Endodermal cell (in vitro differentiated cells): ENCODE measurements around the gene GAB2. TPM values are rescaled to one million over a fixed set of nuclear protein-coding genes. Genes with fewer than 3 reads are reported as not detected.

Source experiments
- DNase-seq: peaks from one replicate; pipeline ENCODE4 v3.0.0-alpha.2; 2017
- H3K27ac ChIP-seq: 2 replicates; pipeline ENCODE4 v1.5.1; 2013; ENCODE audit warnings: mild to moderate bottlenecking, low read depth, low read length, moderate library complexity
- H3K27me3 ChIP-seq: 2 replicates; pipeline ENCODE4 v1.6.1; 2013; ENCODE audit warnings: mild to moderate bottlenecking, low read length, moderate library complexity; ENCODE audit not compliant: insufficient read depth, control insufficient read depth, poor library complexity, severe bottlenecking
- H3K36me3 ChIP-seq: 2 replicates; pipeline ENCODE4 v1.7.0; 2013; ENCODE audit warnings: mild to moderate bottlenecking, low read length, moderate library complexity; ENCODE audit not compliant: control insufficient read depth, insufficient read depth
- H3K4me1 ChIP-seq: one replicate; pipeline ENCODE4 v1.7.0; 2013; ENCODE audit warnings: low read length; ENCODE audit not compliant: control insufficient read depth, insufficient read depth
- H3K4me3 ChIP-seq: 2 replicates; pipeline ENCODE4 v1.5.1; 2013; ENCODE audit warnings: mild to moderate bottlenecking, low read length, moderate library complexity
- H3K9ac ChIP-seq: 2 replicates; pipeline ENCODE4 v1.6.1; 2013; ENCODE audit warnings: mild to moderate bottlenecking, low read length, moderate library complexity; ENCODE audit not compliant: poor library complexity, severe bottlenecking; ENCODE audit errors: extremely low read depth
- H3K9me3 ChIP-seq: 2 replicates; pipeline ENCODE4 v1.6.1; 2013; ENCODE audit warnings: mild to moderate bottlenecking, low read length, moderate library complexity; ENCODE audit not compliant: control insufficient read depth
- H3K27ac Mint-ChIP-seq: 2 replicates; pipeline ENCODE4 v1.8.0; 2020; ENCODE audit warnings: mixed read lengths
- H3K27me3 Mint-ChIP-seq: 2 replicates; pipeline ENCODE4 v1.8.0; 2021; ENCODE audit warnings: mild to moderate bottlenecking, mixed read lengths; ENCODE audit not compliant: insufficient read depth
- H3K36me3 Mint-ChIP-seq: 2 replicates; pipeline ENCODE4 v1.8.0; 2020; ENCODE audit warnings: low read depth, mixed read lengths
- H3K4me1 Mint-ChIP-seq: 2 replicates; pipeline ENCODE4 v1.8.0; 2020; ENCODE audit warnings: mixed read lengths
- H3K4me3 Mint-ChIP-seq: 2 replicates; pipeline ENCODE4 v1.8.0; 2020; ENCODE audit warnings: mild to moderate bottlenecking, moderate library complexity, mixed read lengths
- H3K9me3 Mint-ChIP-seq: 2 replicates; pipeline ENCODE4 v1.8.0; 2020; ENCODE audit warnings: mild to moderate bottlenecking, mixed read lengths
- WGBS, 2 experiments: methylation state at CpG; one replicate each; pipeline versions ENCODE4 v1.1.5 to v1.1.7; 2013; ENCODE audit warnings: missing lambda C conversion rate in 2 of 2, mixed read lengths in 1 of 2; ENCODE audit not compliant: insufficient coverage in 1 of 2, insufficient read length in 1 of 2; 5-methylcytosine and 5-hydroxymethylcytosine counted together
- total RNA-seq, 2 donors: library from RNA; stranded (reverse); fragmentation: NEBNext Ultra II Directional in 1 of 2; extraction: Animal tissue kit (Norgen Biotek cat#: 25700) in 1 of 2; gene quantifications; 2 replicates in 1 of 2; 3 replicates in 1 of 2; pipeline ENCODE4 v1.2.1, GENCODE V29; 2021
- TF ChIP-seq, protein P1 (sequence below): fragments of 200-600 bp; sonication (generic); conservative IDR thresholded peaks from 2 replicates; pipeline ENCODE4 v1.5.0; 2021; ENCODE audit warnings: antibody characterized with exemption, mild to moderate bottlenecking

Gene GAB2
- total RNA-seq, 2 donors from 2014 or later: 26.9 to 62.8 TPM

DNA sequence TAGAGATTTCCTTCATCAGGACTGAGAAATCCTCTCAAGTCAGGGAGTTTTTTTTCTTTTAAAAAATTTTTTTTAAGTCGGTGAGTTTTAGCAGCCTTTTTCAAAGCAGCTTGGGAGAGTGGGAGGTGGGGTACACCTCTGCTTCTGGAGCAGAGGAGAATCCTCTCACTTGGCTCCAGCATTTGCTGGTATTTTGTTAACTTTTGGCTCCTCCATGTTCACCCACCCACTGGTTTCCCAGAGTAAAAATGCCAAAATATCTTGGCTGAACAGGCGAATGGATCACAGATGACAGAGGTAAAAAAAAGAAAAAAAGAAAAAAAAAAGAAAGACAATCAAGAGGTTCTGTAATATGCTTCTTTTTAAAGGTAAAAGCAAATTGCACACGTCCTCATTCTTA lies 68.0 kb downstream of the GAB2 start:
- H3K4me1 Mint-ChIP-seq: peaks cover 30% of the 10 kb centered on the region
- no peak overlapping the region for H3K27ac ChIP-seq

DNA sequence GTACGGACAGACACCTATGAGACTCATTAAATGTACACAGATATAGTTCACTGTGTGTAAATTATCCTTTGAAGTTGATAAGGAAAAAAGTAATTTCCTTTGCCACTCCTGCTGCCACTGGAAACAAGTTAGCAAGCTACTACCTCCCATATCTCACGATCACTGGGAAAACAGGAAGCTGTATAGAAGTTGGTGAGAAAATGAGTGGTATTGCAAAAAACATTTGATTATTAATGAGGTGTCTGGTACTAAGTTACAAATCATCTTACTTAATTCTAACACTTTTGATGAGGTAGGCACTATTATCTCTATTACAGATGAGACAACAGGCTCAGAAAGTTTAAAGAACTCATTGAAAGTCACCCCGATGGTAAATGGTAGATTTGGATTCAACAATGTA lies 68.5 kb downstream of the GAB2 start:
- 98 to 100% methylated on average over 1 to 3 of the region's 3 CpGs for WGBS, 2 experiments
- no peak for DNase-seq
- no peaks in the 10 kb centered on the region for H3K36me3 Mint-ChIP-seq
- H3K9ac ChIP-seq: no peak overlapping the region
- peaks cover 28% of the 10 kb centered on the region for H3K4me1 ChIP-seq
- TF ChIP-seq, protein P1, sequence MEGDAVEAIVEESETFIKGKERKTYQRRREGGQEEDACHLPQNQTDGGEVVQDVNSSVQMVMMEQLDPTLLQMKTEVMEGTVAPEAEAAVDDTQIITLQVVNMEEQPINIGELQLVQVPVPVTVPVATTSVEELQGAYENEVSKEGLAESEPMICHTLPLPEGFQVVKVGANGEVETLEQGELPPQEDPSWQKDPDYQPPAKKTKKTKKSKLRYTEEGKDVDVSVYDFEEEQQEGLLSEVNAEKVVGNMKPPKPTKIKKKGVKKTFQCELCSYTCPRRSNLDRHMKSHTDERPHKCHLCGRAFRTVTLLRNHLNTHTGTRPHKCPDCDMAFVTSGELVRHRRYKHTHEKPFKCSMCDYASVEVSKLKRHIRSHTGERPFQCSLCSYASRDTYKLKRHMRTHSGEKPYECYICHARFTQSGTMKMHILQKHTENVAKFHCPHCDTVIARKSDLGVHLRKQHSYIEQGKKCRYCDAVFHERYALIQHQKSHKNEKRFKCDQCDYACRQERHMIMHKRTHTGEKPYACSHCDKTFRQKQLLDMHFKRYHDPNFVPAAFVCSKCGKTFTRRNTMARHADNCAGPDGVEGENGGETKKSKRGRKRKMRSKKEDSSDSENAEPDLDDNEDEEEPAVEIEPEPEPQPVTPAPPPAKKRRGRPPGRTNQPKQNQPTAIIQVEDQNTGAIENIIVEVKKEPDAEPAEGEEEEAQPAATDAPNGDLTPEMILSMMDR: no peak
- H3K4me3 Mint-ChIP-seq: no peak overlapping the region
- H3K27me3 ChIP-seq: no peaks in the 10 kb centered on the region
- H3K27me3 Mint-ChIP-seq: no peaks in the 10 kb centered on the region
- no peaks in the 10 kb centered on the region for H3K36me3 ChIP-seq
- no peaks in the 10 kb centered on the region for H3K9me3 Mint-ChIP-seq
- H3K27ac Mint-ChIP-seq: no peak overlapping the region
- H3K4me3 ChIP-seq: no peak overlapping the region
- H3K9me3 ChIP-seq: no peaks in the 10 kb centered on the region
- peaks cover 29% of the 10 kb centered on the region for H3K4me1 Mint-ChIP-seq
- no peak overlapping the region for H3K27ac ChIP-seq

More for the DNA sequence above, 68.0 kb downstream of the GAB2 start:
- Histone ChIP-seq H3K9me3 (no peaks in the 10 kb centered on the region), H3K36me3 (no peaks in the 10 kb centered on the region), H3K4me3 (no peak overlapping the region), H3K27me3 (no peaks in the 10 kb centered on the region), H3K4me1 (peaks cover 28% of the 10 kb centered on the region), H3K9ac (no peak overlapping the region)
- Mint-ChIP-seq H3K9me3 (no peaks in the 10 kb centered on the region), H3K27ac (no peak overlapping the region), H3K4me3 (no peak overlapping the region), H3K36me3 (no peaks in the 10 kb centered on the region), H3K27me3 (no peaks in the 10 kb centered on the region)
- no peak for DNase-seq
- 95% methylated on average over 3 of the region's 3 CpGs; no CpG with 5 or more reads in 1 of the 2 experiments for WGBS, 2 experiments
- TF ChIP-seq, protein P1: no peak

DNA sequence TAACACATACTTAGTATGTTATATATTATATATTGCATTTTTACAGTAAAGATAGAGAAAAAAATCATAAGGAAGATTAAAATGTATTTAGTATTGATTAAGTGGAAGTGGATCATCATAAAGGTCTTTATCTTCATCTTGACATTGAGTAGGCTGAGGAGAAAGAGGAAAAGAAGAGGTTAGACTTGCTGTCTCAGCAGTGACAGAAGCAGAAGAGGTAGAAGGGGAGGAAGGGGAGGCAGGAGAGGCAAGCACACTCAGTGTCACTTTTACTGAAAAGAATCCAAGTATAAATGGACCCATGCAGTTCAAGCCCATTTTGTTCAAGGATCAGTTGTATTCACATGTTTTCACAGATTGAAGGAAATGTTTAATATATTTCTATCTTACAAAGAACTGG lies 69.7 kb downstream of the GAB2 start:
- Mint-ChIP-seq H3K27ac (no peak overlapping the region), H3K4me1 (peaks cover 29% of the 10 kb centered on the region), H3K9me3 (no peaks in the 10 kb centered on the region), H3K27me3 (no peaks in the 10 kb centered on the region), H3K4me3 (no peak overlapping the region), H3K36me3 (no peaks in the 10 kb centered on the region)
- Histone ChIP-seq H3K27ac (no peak overlapping the region), H3K4me1 (peaks cover 27% of the 10 kb centered on the region), H3K9me3 (no peaks in the 10 kb centered on the region), H3K36me3 (no peaks in the 10 kb centered on the region), H3K27me3 (no peaks in the 10 kb centered on the region), H3K4me3 (no peak overlapping the region), H3K9ac (no peak overlapping the region)
- no peak for DNase-seq
- TF ChIP-seq, protein P1: no peak
